DMS53 (cell line): ENCODE measurements around the gene RBL2.
"Not testable (repeated sequence)": the region's sequence is repeated elsewhere in the genome, so short reads cannot be mapped to it uniquely, and the experiment has no call there.

ENCODE experiments used
- DNase-seq: peaks from one replicate; lab custom pipeline; 2025; lab: John Stamatoyannopoulos, UW

The RBL2 gene

DNA sequence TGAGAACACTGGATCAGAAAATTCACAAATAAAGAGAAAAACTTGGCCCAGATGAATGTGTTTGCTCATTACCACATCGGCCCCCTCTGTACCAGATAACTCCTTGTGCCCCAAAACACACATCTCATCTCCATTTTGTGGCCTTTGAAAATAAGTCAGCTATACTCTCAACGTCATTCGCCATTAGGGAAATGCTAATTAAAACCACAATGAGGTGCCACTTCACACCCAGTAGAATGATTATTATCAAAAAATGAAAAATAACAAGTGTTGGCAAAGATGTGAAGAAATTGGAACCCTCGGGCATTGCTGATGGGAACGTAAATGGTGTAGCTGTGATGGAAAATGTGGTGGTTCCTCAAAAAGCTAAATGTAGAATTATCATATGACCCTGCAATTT is 103.4 kb downstream of the RBL2 start:
- no peak for DNase-seq

DNA sequence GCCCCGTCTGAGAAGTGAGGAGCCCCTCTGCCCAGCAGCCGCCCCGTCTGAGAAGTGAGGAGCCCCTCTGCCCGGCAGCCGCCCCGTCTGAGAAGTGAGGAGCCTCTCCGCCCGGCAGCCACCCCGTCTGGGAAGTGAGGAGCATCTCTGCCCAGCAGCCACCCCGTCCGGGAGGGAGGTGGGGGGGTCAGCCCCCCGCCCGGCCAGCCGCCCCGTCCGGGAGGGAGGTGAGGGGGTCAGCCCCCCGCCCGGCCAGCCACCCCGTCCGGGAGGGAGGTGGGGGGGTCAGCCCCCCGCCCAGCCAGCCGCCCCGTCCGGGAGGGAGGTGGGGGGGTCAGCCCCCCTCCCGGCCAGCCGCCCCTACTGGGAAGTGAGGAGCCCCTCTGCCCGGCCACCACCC is 105.1 kb downstream of the RBL2 start:
- DNase-seq = not testable (repeated sequence)

DNA sequence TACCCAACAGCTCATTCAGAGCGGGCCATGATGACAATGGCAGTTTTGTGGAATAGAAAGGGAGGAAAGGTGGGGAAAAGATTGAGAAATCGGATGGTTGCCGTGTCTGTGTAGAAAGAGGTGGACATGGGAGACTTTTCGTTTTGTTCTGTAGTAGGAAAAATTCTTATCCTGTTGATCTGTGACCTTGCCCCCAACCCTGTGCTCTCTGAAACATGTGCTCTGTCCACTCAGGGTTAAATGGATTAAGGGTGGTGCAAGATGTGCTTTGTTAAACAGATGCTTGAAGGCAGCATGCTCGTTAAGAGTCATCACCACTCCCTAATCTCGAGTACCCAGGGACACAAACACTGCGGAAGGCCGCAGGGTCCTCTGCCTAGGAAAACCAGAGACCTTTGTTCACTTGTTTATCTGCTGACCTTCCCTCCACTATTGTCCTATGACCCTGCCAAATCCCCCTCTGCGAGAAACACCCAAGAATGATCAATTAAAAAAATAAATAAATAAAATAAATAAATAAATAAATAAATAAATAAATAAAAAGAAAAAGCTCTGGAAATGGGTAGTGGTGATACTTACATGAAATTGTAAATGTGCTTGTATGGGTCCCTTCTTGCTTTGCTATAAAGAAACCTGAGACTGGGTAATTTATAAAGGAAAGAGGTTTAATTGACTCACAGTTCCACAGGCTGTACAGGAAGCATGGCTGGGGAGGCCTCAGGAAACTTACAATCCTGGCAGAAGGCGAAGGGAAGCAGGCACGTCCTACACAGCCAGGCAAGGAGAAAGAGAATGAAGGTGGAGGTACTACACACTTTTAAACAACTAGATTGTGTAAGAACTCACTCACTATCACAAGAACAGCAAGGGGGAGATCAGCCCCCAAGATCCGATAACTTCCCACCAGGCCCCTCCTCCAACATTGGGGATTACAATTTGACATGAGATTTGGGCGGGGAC is 105.8 kb downstream of the RBL2 start:
- DNase-seq = not testable (repeated sequence)
